H1 (cell line): ENCODE measurements around the gene FGF3. TPM values are rescaled to one million over a fixed set of nuclear protein-coding genes. Genes with fewer than 3 reads are reported as not detected.

Experiments used
- CBX5 ChIP-seq: fragments of 300-800, 300-1000 bp; sonication (generic); IDR thresholded peaks from 2 replicates; pipeline ENCODE4 v1.7.1; 2016; ENCODE audit warnings: antibody characterized with exemption, low read length, low read depth
- CHD2 ChIP-seq: IDR thresholded peaks from 2 replicates; pipeline ENCODE4 v1.6.1; 2012; ENCODE audit warnings: low read length, improper control_type of control experiment
- CTCF ChIP-seq, 3 experiments: IDR thresholded peaks; 1 replicate in 2 of 3; 2 replicates in 1 of 3; pipeline versions ENCODE4 v1.5.1 to v1.6.1; 2011; ENCODE audit warnings: low read length in 3 of 3, mild to moderate bottlenecking in 3 of 3, inconsistent platforms in 2 of 3, low read depth in 1 of 3, moderate library complexity in 1 of 3; ENCODE audit not compliant: insufficient read depth in 1 of 3; ENCODE audit errors: control extremely low read depth in 1 of 3
- EGR1 ChIP-seq: IDR thresholded peaks from 2 replicates; pipeline ENCODE4 v1.6.1; 2011; ENCODE audit warnings: low read depth, low read length, borderline replicate concordance
- EP300 ChIP-seq, 2 experiments: IDR thresholded peaks; 1 replicate in 1 of 2; 2 replicates in 1 of 2; pipeline ENCODE4 v1.6.1; 2011 to 2012; ENCODE audit warnings: low read depth in 2 of 2, low read length in 2 of 2, mild to moderate bottlenecking in 2 of 2, borderline replicate concordance in 1 of 2, inconsistent platforms in 1 of 2, moderate library complexity in 1 of 2
- EZH2 ChIP-seq: fragments of 200-600 bp; sonication (generic); IDR thresholded peaks from 2 replicates; pipeline ENCODE4 v1.7.1; 2012; ENCODE audit warnings: low read depth, mild to moderate bottlenecking, moderate library complexity, low read length, inconsistent platforms; ENCODE audit not compliant: severe bottlenecking
- FOSL1 ChIP-seq: IDR thresholded peaks from 2 replicates; pipeline ENCODE4 v1.6.1; 2011; ENCODE audit warnings: mild to moderate bottlenecking, low read depth, low read length, moderate library complexity; ENCODE audit not compliant: insufficient read depth
- GABPA ChIP-seq: IDR thresholded peaks from 2 replicates; pipeline ENCODE4 v1.6.1; 2011; ENCODE audit warnings: mild to moderate bottlenecking, low read length, moderate library complexity, borderline replicate concordance; ENCODE audit not compliant: insufficient read depth
- JUND ChIP-seq: IDR thresholded peaks from 2 replicates; pipeline ENCODE4 v1.6.1; 2011; ENCODE audit warnings: mild to moderate bottlenecking, improper control_type of control experiment, low read length
- KDM4A ChIP-seq: IDR thresholded peaks from one replicate; pipeline ENCODE4 v1.7.1; 2012; ENCODE audit warnings: low read depth, mild to moderate bottlenecking, moderate library complexity, low read length, inconsistent platforms; ENCODE audit not compliant: severe bottlenecking
- NANOG ChIP-seq: IDR thresholded peaks from 2 replicates; pipeline ENCODE4 v1.6.1; 2011; ENCODE audit warnings: low read length, low read depth, mild to moderate bottlenecking, inconsistent platforms; ENCODE audit not compliant: insufficient read depth, poor library complexity, severe bottlenecking
- RAD21 ChIP-seq, 2 experiments: IDR thresholded peaks in 1 of 2; conservative IDR thresholded peaks in 1 of 2; 2 replicates each; pipeline ENCODE4 v1.6.1; 2011; ENCODE audit warnings: low read depth in 2 of 2, low read length in 2 of 2, improper control_type of control experiment in 1 of 2, inconsistent platforms in 1 of 2, mild to moderate bottlenecking in 1 of 2, moderate library complexity in 1 of 2
- SUZ12 ChIP-seq: fragments of 200-600 bp; sonication (generic); IDR thresholded peaks from 2 replicates; pipeline ENCODE4 v1.6.1; 2012; ENCODE audit warnings: mild to moderate bottlenecking, inconsistent platforms, low read length, moderate library complexity, mixed read lengths
- TAF7 ChIP-seq: optimal IDR thresholded peaks from 2 replicates; pipeline ENCODE3; 2011; ENCODE audit warnings: low read depth, mild to moderate bottlenecking, inconsistent platforms, low read length, moderate library complexity, borderline replicate concordance
- polyA plus RNA-seq, 7 experiments: library from polyadenylated mRNA; depleted of rRNA in 3 of 7; stranded (reverse) in 5 of 7; unstranded in 2 of 7; fragments of >200 nt in 5 of 7; fragments of 200-250 nt in 2 of 7; gene quantifications; 1 replicate in 5 of 7; 2 replicates in 1 of 7; 4 replicates in 1 of 7; pipeline versions ENCODE4 v1.2.1 to v1.2.3, GENCODE V29; 2011 to 2013; ENCODE audit warnings: missing spikeins in 2 of 7, mixed read lengths in 2 of 7
- total RNA-seq: library from RNA; stranded (reverse); fragmentation: NEBNext Ultra II Directional; extraction: Animal tissue kit (Norgen Biotek cat#: 25700); gene quantifications from 2 replicates; pipeline ENCODE4 v1.2.1, GENCODE V29; 2021

Gene FGF3
- total and polyA plus RNA-seq, 2 of the 8 experiments (the other 6 are each of a cell fraction or from before 2014, with no cell fraction given), result not detected

- no peak for TF ChIP-seq CBX5
- TF ChIP-seq CHD2, result no peak
- no peak for TF ChIP-seq RAD21 (IDR thresholded peaks at IDR 0.05 in 1 of 2, conservative IDR thresholded peaks at IDR 0.05 in 1 of 2; ENCODE audit: low read depth in 2 of 2, low read length in 2 of 2)
- TF ChIP-seq GABPA, result no peak
- peak; percentile 70 for TF ChIP-seq SUZ12
- TF ChIP-seq EGR1, result no peak
- no peak for TF ChIP-seq JUND
- no peak for TF ChIP-seq EP300 (IDR thresholded peaks at IDR 0.05; ENCODE audit: borderline replicate concordance in 1 of 2, low read depth in 2 of 2, low read length in 2 of 2)
- no peak for TF ChIP-seq NANOG
- peak; percentile 59 for TF ChIP-seq EZH2
- no peak for TF ChIP-seq TAF7
- peak; percentile 46 for TF ChIP-seq KDM4A
- TF ChIP-seq FOSL1, result no peak
- TF ChIP-seq CTCF (IDR thresholded peaks at IDR 0.05; ENCODE audit: control extremely low read depth in 1 of 3, insufficient read depth in 1 of 3, low read depth in 1 of 3, low read length in 3 of 3), result no peak
These were observed 44.0 kb downstream of the FGF3 start, which contains the start of gene FGF4 (continued) for GRCh38 chr11:69775163-69775755.
